Peyer's patch (tissue), 4 donors: ENCODE measurements around the gene QDPR. TPM values are rescaled to one million over a fixed set of nuclear protein-coding genes. Genes with fewer than 3 reads are reported as not detected.
"Not testable (repeated sequence)": the region's sequence is repeated elsewhere in the genome, so short reads cannot be mapped to it uniquely, and the experiment has no call there.

Source experiments
- DNase-seq, 3 donors: peaks; one replicate each; pipeline ENCODE4 v3.0.0-alpha.2; 2017 to 2019
- H3K27ac ChIP-seq, 4 donors: fragments of 200-600 bp; sonication (generic); one replicate each; pipeline ENCODE4 v1.5.1; 2016 to 2019
- H3K27me3 ChIP-seq, 2 donors: fragments of 200-600 bp; sonication (generic); one replicate each; pipeline ENCODE4 v1.5.1; 2019
- H3K36me3 ChIP-seq, 3 donors: fragments of 200-600 bp; sonication (generic); one replicate each; pipeline ENCODE4 v1.5.1; 2016 to 2019
- H3K4me1 ChIP-seq, 4 donors: fragments of 200-600 bp; sonication (generic); one replicate each; pipeline ENCODE4 v1.5.1; 2016 to 2019
- H3K4me3 ChIP-seq, 4 donors: fragments of 200-600 bp; sonication (generic); 1 replicate in 3 of 4; 2 replicates in 1 of 4; pipeline ENCODE4 v1.5.1; 2016 to 2019; ENCODE audit warnings: mild to moderate bottlenecking in 1 of 4
- H3K9me3 ChIP-seq, 4 donors: fragments of 200-600 bp; sonication (generic); one replicate each; pipeline ENCODE4 v1.5.1; 2016 to 2019; ENCODE audit warnings: mild to moderate bottlenecking in 1 of 4
- POLR2A ChIP-seq, 2 donors: fragments of 450-650 bp; IDR thresholded peaks; one replicate each; pipeline ENCODE4 v1.5.1; 2017; ENCODE audit warnings: antibody characterized with exemption in 2 of 2, mild to moderate bottlenecking in 2 of 2, moderate library complexity in 2 of 2
- total RNA-seq, 4 donors: library from RNA; depleted of rRNA; stranded (reverse); fragments of >200 nt; gene quantifications; one replicate each; pipeline ENCODE4 v1.1.0, GENCODE V29; 2016
- TF ChIP-seq, protein P1 (sequence below), 6 experiments: fragments of 450-650 bp in 4 of 6; fragments of 200-600 bp in 2 of 6; sonication (generic) in 1 of 6; IDR thresholded peaks; one replicate each; pipeline ENCODE4 v1.5.1; 2017 to 2019; ENCODE audit warnings: antibody characterized with exemption in 6 of 6, mild to moderate bottlenecking in 3 of 6, moderate library complexity in 1 of 6

Gene QDPR
- total RNA-seq, 4 donors from 2014 or later, result 8.2 to 17.0 (median 12.5) TPM

- Histone ChIP-seq H3K9me3 (no peaks in the 10 kb centered on the region), H3K36me3 (no peaks in the 10 kb centered on the region), H3K4me3 (no peak overlapping the region), H3K27ac (no peak overlapping the region), H3K4me1 (no peaks in the 10 kb centered on the region), H3K27me3 (no peaks in the 10 kb centered on the region)
- DNase-seq, result no peak
- TF ChIP-seq POLR2A (IDR thresholded peaks at IDR 0.05), result no peak
- TF ChIP-seq, protein P1, sequence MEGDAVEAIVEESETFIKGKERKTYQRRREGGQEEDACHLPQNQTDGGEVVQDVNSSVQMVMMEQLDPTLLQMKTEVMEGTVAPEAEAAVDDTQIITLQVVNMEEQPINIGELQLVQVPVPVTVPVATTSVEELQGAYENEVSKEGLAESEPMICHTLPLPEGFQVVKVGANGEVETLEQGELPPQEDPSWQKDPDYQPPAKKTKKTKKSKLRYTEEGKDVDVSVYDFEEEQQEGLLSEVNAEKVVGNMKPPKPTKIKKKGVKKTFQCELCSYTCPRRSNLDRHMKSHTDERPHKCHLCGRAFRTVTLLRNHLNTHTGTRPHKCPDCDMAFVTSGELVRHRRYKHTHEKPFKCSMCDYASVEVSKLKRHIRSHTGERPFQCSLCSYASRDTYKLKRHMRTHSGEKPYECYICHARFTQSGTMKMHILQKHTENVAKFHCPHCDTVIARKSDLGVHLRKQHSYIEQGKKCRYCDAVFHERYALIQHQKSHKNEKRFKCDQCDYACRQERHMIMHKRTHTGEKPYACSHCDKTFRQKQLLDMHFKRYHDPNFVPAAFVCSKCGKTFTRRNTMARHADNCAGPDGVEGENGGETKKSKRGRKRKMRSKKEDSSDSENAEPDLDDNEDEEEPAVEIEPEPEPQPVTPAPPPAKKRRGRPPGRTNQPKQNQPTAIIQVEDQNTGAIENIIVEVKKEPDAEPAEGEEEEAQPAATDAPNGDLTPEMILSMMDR (IDR thresholded peaks at IDR 0.05), result no peak
Measured at GRCh38 chr4:17546222-17546621, 34.3 kb upstream of the QDPR start.

DNA sequence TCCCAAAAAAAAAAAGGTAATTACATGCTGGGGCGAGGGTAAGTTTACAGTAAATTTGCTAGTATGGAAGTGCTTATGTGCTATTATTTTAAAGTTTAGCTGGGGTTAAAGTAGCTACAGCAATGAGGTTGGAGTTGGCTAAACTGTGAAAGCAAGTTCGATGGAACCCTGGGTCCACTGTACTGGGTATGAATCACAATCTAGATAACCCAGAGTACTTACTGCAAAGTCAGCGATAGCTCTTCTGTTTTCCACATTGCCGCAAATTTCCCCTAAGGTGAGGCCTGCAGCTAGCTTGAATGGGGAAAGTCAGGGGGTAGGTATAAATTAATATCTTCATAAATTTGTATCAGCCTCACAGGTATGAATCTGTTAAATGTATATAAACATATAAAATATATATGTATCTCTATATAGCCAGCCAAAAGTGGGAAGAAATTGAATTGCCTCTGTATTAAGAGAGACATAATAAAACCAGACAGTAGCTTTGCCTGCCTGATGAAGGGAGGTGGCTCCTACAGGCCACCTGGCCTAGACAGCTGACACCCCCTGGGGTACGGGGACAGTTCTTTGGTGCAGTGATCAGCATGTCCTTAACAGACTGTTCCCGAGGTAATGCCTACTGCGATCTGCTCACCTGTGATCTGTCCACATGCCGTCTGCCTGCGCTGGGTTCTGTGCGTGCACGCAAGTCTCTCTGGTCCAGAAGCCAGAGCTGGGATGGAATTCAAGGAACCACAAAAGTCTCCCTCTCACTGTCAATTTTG is 33.7 kb upstream of the QDPR start:
- no peaks in the 10 kb centered on the region for H3K36me3 ChIP-seq
- H3K27me3 ChIP-seq, result no peaks in the 10 kb centered on the region
- DNase-seq, result no peak
- H3K4me3 ChIP-seq, result no peak overlapping the region
- H3K9me3 ChIP-seq, result no peaks in the 10 kb centered on the region
- H3K4me1 ChIP-seq, result no peaks in the 10 kb centered on the region
- no peak for TF ChIP-seq POLR2A (IDR thresholded peaks at IDR 0.05)
- TF ChIP-seq, protein P1 (IDR thresholded peaks at IDR 0.05), result no peak
- no peak overlapping the region for H3K27ac ChIP-seq

DNA sequence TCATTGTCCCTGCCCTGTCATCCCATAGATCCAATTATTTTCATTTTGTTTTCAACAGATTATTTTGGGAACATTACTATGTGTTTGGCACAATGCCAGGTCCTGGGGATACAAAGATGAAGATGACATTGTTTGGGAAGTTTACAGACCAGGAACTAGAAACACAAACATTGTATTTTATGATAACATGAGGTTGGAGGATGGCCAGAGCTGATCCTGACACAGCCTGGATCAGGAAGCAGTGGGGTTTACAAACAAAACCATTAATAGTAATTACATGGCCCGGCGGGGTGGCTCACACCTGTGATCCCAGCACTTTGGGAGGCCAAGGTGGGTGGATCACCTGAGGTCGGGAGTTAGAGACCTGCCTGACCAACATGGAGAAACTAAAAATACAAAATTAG is 32.9 kb upstream of the QDPR start:
- Histone ChIP-seq H3K27ac (no peak overlapping the region), H3K4me1 (no peaks in the 10 kb centered on the region), H3K36me3 (no peaks in the 10 kb centered on the region), H3K9me3 (no peaks in the 10 kb centered on the region), H3K27me3 (no peaks in the 10 kb centered on the region), H3K4me3 (no peak overlapping the region)
- no peak for DNase-seq
- TF ChIP-seq POLR2A (IDR thresholded peaks at IDR 0.05), result no peak
- TF ChIP-seq, protein P1 (IDR thresholded peaks at IDR 0.05), result no peak

DNA sequence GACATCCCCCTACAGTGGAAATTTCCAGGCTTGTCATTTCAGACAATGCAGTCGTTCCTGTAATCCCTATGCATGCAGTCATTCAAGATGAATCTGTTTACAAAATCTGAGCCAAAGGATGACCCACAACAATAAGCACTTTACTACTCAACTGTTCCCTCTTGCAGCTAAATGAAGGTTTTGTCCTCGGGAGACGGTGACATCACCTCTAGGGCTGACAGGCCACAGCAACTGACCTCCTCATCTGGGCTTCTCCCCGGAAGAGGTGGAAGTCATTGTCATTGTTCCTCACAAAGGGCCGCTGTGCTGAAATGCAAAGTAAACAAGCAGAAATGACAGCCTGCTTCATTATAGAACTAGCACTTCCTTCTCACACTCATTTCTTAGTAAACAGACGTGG is 32.3 kb upstream of the QDPR start:
- H3K36me3 ChIP-seq, result no peaks in the 10 kb centered on the region
- no peaks in the 10 kb centered on the region for H3K9me3 ChIP-seq
- no peaks in the 10 kb centered on the region for H3K4me1 ChIP-seq
- no peak overlapping the region for H3K27ac ChIP-seq
- no peaks in the 10 kb centered on the region for H3K27me3 ChIP-seq
- no peak overlapping the region for H3K4me3 ChIP-seq
- TF ChIP-seq, protein P1 (IDR thresholded peaks at IDR 0.05), result no peak
- no peak for TF ChIP-seq POLR2A (IDR thresholded peaks at IDR 0.05)
- no peak for DNase-seq

- not testable (repeated sequence) for DNase-seq, H3K4me1 ChIP-seq, H3K9me3 ChIP-seq, H3K36me3 ChIP-seq, H3K27me3 ChIP-seq, H3K27ac ChIP-seq, H3K4me3 ChIP-seq
Measured at GRCh38 chr4:17537060-17537459, 25.2 kb upstream of the QDPR start.

DNA sequence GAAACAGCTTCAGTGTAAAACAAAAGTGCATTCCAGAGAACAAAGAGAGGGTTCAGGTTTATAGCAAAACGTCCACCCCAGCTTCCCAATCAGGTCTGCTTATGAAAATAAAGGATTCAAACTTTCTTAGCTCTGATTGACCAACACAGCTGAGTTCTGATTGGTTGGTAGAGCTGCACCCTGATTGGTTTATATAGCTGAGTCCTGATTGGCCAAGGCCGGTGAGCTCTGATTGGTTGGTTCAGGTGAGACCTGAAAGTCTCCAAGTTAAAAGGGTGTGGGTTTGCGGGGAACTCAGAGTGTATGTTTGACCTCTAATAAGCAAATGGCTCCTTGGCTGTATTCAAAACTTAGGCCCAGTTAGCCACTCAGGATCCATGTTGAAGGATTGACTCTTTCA is 24.0 kb upstream of the QDPR start:
- TF ChIP-seq, protein P1 (IDR thresholded peaks at IDR 0.05), result no peak
- no peak for TF ChIP-seq POLR2A (IDR thresholded peaks at IDR 0.05)
- no peaks in the 10 kb centered on the region for H3K27me3 ChIP-seq
- no peaks in the 10 kb centered on the region for H3K9me3 ChIP-seq
- H3K4me1 ChIP-seq, result no peaks in the 10 kb centered on the region
- H3K4me3 ChIP-seq, result no peak overlapping the region
- no peak for DNase-seq
- H3K36me3 ChIP-seq, result no peaks in the 10 kb centered on the region
- H3K27ac ChIP-seq, result no peak overlapping the region
